GM12878 (cell line): Measurements from ENCODE around the gene TEF. TPM values are rescaled to one million over a fixed set of nuclear protein-coding genes. Genes with fewer than 3 reads are reported as not detected.

Experiments used
- ATAC-seq: fragments of 200-7000 bp; cut with Tn5 transposase; 3 replicates; pipeline ENCODE4 v1.9.1; 2020; ENCODE audit warnings: mild to moderate bottlenecking, moderate library complexity
- BruUV-seq: library from RNA; stranded (reverse); fragments of 400-500 nt; replicated peaks from 2 replicates; lab custom pipeline; 2021; lab: Mats Ljungman, UMichigan
- CTCF ChIA-PET: fragments of 300-600 bp; sonication (Branson Sonifier 250); formaldehyde crosslinking; extraction: SDS; loops from one replicate; lab custom pipeline; 2021; ENCODE audit warnings: inconsistent platforms; lab: Yijun Ruan, JAX
- POLR2A ChIA-PET: fragments of 350-600 bp; formaldehyde crosslinking; extraction: SDS; loops from one replicate; lab custom pipeline; 2021; ENCODE audit warnings: inconsistent platforms; lab: Charles Lee
- RAD21 ChIA-PET: fragments of 300-600 bp; sonication (Branson Sonifier 250); formaldehyde crosslinking; loops from one replicate; lab custom pipeline; 2023; ENCODE audit warnings: antibody characterized with exemption; ENCODE audit not compliant: unreplicated experiment; lab: Charles Lee
- SMC1A ChIA-PET: fragments of 300-600 bp; sonication (Branson Sonifier 250); formaldehyde crosslinking; loops from one replicate; lab custom pipeline; 2023; ENCODE audit not compliant: unreplicated experiment, uncharacterized antibody; lab: Charles Lee
- DNase-seq: peaks from one replicate; pipeline ENCODE4 v3.0.0-alpha.2; 2011; ENCODE audit warnings: low read depth, low spot score
- FAIRE-seq: peaks from 3 replicates; lab custom pipeline; 2011; peaks lifted over from hg19 to GRCh38; lab: Jason Lieb, UNC
- H2AFZ ChIP-seq: 2 replicates; pipeline ENCODE4 v1.6.0; 2011; ENCODE audit warnings: low read depth, low read length, control low read depth; ENCODE audit not compliant: control insufficient read depth
- H3K27ac ChIP-seq: 2 replicates; pipeline ENCODE4 v1.5.1; 2011; ENCODE audit warnings: control low read depth; ENCODE audit not compliant: control insufficient read depth, insufficient read depth
- H3K27me3 ChIP-seq, 2 experiments: replicated peaks in 1 of 2; 2 replicates each; pipeline versions ENCODE4 v1.6.0 to v1.6.1; 2011; ENCODE audit warnings: low read length in 1 of 2; ENCODE audit not compliant: control insufficient read depth in 2 of 2, insufficient read depth in 2 of 2
- H3K36me3 ChIP-seq, 2 experiments: 2 replicates each; pipeline ENCODE4 v1.5.1; 2011; ENCODE audit warnings: low read length in 1 of 2; ENCODE audit not compliant: control insufficient read depth in 2 of 2, insufficient read depth in 2 of 2
- H3K4me1 ChIP-seq: 2 replicates; pipeline ENCODE4 v1.6.1; 2011; ENCODE audit warnings: mild to moderate bottlenecking, low read length, moderate library complexity, mixed read lengths; ENCODE audit not compliant: control insufficient read depth, insufficient read depth
- H3K4me2 ChIP-seq: 2 replicates; pipeline ENCODE4 v1.6.0; 2011; ENCODE audit warnings: control low read depth; ENCODE audit not compliant: control insufficient read depth, insufficient read depth
- H3K4me3 ChIP-seq: fragments of 200-600 bp; sonication (generic); 2 replicates; pipeline ENCODE4 v1.5.1; 2016
- H3K79me2 ChIP-seq: 2 replicates; pipeline ENCODE4 v1.6.0; 2011; ENCODE audit warnings: low read length; ENCODE audit not compliant: control insufficient read depth, insufficient read depth
- H3K9ac ChIP-seq: 2 replicates; pipeline ENCODE4 v1.8.0; 2011; ENCODE audit warnings: low read length, control low read depth, mixed read lengths; ENCODE audit not compliant: control insufficient read depth, insufficient read depth
- H3K9me3 ChIP-seq: replicated peaks from 3 replicates; pipeline ENCODE4 v1.5.1; 2011; ENCODE audit warnings: mild to moderate bottlenecking, low read length; ENCODE audit not compliant: control insufficient read depth, insufficient read depth
- H4K20me1 ChIP-seq: 2 replicates; pipeline ENCODE4 v1.6.0; 2011; ENCODE audit not compliant: control insufficient read depth, insufficient read depth
- ATF3 ChIP-seq: IDR thresholded peaks from 2 replicates; pipeline ENCODE4 v1.6.1; 2011; ENCODE audit warnings: low read depth, mild to moderate bottlenecking, low read length, moderate library complexity, borderline replicate concordance; ENCODE audit errors: extremely low read depth
- ATF7 ChIP-seq: fragments of 450-650 bp; IDR thresholded peaks from 2 replicates; pipeline ENCODE4 v1.6.1; 2016; ENCODE audit warnings: low read depth, mild to moderate bottlenecking
- BHLHE40 ChIP-seq, 2 experiments: fragments of 450-650 bp in 1 of 2; IDR thresholded peaks; 2 replicates each; pipeline ENCODE4 v1.6.1; 2011 to 2017; ENCODE audit warnings: low read depth in 2 of 2, borderline replicate concordance in 1 of 2, improper control_type of control experiment in 1 of 2, low read length in 1 of 2, mild to moderate bottlenecking in 1 of 2
- CHD1 ChIP-seq: IDR thresholded peaks from 2 replicates; pipeline ENCODE4 v1.6.1; 2012; ENCODE audit warnings: low read depth, low read length, improper control_type of control experiment
- CHD2 ChIP-seq: IDR thresholded peaks from 2 replicates; pipeline ENCODE4 v1.6.1; 2011; ENCODE audit warnings: low read depth, low read length, improper control_type of control experiment, borderline replicate concordance
- CHD4 ChIP-seq: fragments of 200-600 bp; sonication (generic); IDR thresholded peaks from 2 replicates; pipeline ENCODE4 v1.6.1; 2016; ENCODE audit warnings: mild to moderate bottlenecking
- IKZF1 ChIP-seq: fragments of 450-650 bp; conservative IDR thresholded peaks from 2 replicates; pipeline ENCODE4 v1.6.1; 2017; ENCODE audit warnings: antibody characterized with exemption, mild to moderate bottlenecking
- IKZF2 ChIP-seq, 2 experiments: fragments of 450-650 bp; IDR thresholded peaks; 2 replicates each; pipeline ENCODE4 v1.6.1; 2017; ENCODE audit warnings: mild to moderate bottlenecking in 2 of 2, moderate library complexity in 2 of 2
- IRF3 ChIP-seq: fragments of 450-650 bp; IDR thresholded peaks from 2 replicates; pipeline ENCODE4 v1.6.1; 2014; ENCODE audit warnings: mild to moderate bottlenecking
- JUNB ChIP-seq: IDR thresholded peaks from 2 replicates; pipeline ENCODE4 v1.6.1; 2016; ENCODE audit warnings: antibody characterized with exemption, mild to moderate bottlenecking
- POU2F2 ChIP-seq: IDR thresholded peaks from 3 replicates; pipeline ENCODE4 v1.6.1; 2011; ENCODE audit warnings: low read depth, mild to moderate bottlenecking, low read length, borderline replicate concordance
- RELA ChIP-seq: fragments of 450-650 bp; IDR thresholded peaks from 2 replicates; pipeline ENCODE4 v1.8.0; 2014; ENCODE audit warnings: borderline replicate concordance; ENCODE audit not compliant: partially characterized antibody
- ZNF384 ChIP-seq: IDR thresholded peaks from 2 replicates; pipeline ENCODE4 v1.6.1; 2012; ENCODE audit warnings: low read depth, mild to moderate bottlenecking, low read length, improper control_type of control experiment, borderline replicate concordance
- whole genome bisulfite sequencing: methylation state at CpG from one replicate; pipeline ENCODE4 v1.1.6; 2016; ENCODE audit warnings: low lambda C conversion rate; ENCODE audit not compliant: insufficient replicate concordance, insufficient coverage; ENCODE audit errors: missing lambda C conversion rate; 5-methylcytosine and 5-hydroxymethylcytosine counted together
- in situ Hi-C: fragments of 300-500 bp; cut with MboI; formaldehyde crosslinking; loops from 9 replicates; pipeline ENCODE4 v1.14.3; 2018; ENCODE audit warnings: mixed read lengths
- intact Hi-C: fragments of 100-400 bp; cut with micrococcal nuclease; formaldehyde crosslinking; loops from one replicate; pipeline ENCODE4 v1.14.2; 2022; ENCODE audit not compliant: unreplicated experiment
- polyA plus RNA-seq, 11 experiments: library from polyadenylated mRNA; depleted of rRNA in 4 of 11; unstranded in 6 of 11; stranded (reverse) in 5 of 11; fragments of >200 nt; fragmentation: Nextera tagmentation in 4 of 11; fragmentation: Illumina TruSeq in 1 of 11; extraction: Ambion mirVana in 4 of 11; extraction: Trizol in 1 of 11; gene quantifications; 1 replicate in 1 of 11; 2 replicates in 10 of 11; pipeline versions ENCODE4 v1.2.1 to v1.2.3, GENCODE V29; 2011 to 2016; ENCODE audit warnings: inconsistent platforms in 2 of 11, missing spikeins in 2 of 11, low read depth in 1 of 11
- total RNA-seq, 4 experiments: library from RNA; depleted of rRNA in 3 of 4; stranded (reverse); fragments of >200 nt in 3 of 4; fragmentation: Illumina TruSeq in 1 of 4; extraction: Trizol in 1 of 4; gene quantifications; 2 replicates each; pipeline versions ENCODE4 v1.2.1 to v1.2.3, GENCODE V29; 2013 to 2021
- TF ChIP-seq, protein P1 (sequence below): fragments of 450-650 bp; IDR thresholded peaks from 2 replicates; pipeline ENCODE4 v1.6.1; 2017; ENCODE audit warnings: low read depth, mild to moderate bottlenecking, moderate library complexity
- TF ChIP-seq, protein P2 (sequence below): fragments of 450-650 bp; IDR thresholded peaks from 2 replicates; pipeline ENCODE4 v1.6.1; 2016; ENCODE audit warnings: mild to moderate bottlenecking

The TEF gene
- total and polyA plus RNA-seq, 10 of the 15 experiments (the other 5 are each of a cell fraction or from before 2014, with no cell fraction given): 0.23 to 4.9 (median 3.2) TPM

GRCh38 chr22:41367039-41367679 is 14.6 kb upstream of the TEF start (continued):
- TF ChIP-seq, protein P1, sequence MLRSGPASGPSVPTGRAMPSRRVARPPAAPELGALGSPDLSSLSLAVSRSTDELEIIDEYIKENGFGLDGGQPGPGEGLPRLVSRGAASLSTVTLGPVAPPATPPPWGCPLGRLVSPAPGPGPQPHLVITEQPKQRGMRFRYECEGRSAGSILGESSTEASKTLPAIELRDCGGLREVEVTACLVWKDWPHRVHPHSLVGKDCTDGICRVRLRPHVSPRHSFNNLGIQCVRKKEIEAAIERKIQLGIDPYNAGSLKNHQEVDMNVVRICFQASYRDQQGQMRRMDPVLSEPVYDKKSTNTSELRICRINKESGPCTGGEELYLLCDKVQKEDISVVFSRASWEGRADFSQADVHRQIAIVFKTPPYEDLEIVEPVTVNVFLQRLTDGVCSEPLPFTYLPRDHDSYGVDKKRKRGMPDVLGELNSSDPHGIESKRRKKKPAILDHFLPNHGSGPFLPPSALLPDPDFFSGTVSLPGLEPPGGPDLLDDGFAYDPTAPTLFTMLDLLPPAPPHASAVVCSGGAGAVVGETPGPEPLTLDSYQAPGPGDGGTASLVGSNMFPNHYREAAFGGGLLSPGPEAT: no peak
- TF ChIP-seq BHLHE40 (IDR thresholded peaks at IDR 0.05; ENCODE audit: borderline replicate concordance in 1 of 2, low read depth in 2 of 2, low read length in 1 of 2): 0 out of 4 replicates have a peak, but pooled peaks of 1 of the 2 experiments have one; percentile 11
- TF ChIP-seq ZNF384: no peak
- no peak for TF ChIP-seq IRF3

- RAD21 ChIA-PET: no interaction called here
- no TSS peak for BruUV-seq
- no peak overlapping the region for H3K4me2 ChIP-seq
- POLR2A ChIA-PET: no interaction called here
- no peak for DNase-seq
- in situ Hi-C loops: no loop called here
- no peak for FAIRE-seq
- H3K9me3 ChIP-seq: no peaks in the 10 kb centered on the region
- no peaks in the 10 kb centered on the region for H3K79me2 ChIP-seq
- H3K36me3 ChIP-seq: no peaks in the 10 kb centered on the region
- no peak overlapping the region for H3K27ac ChIP-seq
- H4K20me1 ChIP-seq: no peaks in the 10 kb centered on the region
- no peak overlapping the region for H2AFZ ChIP-seq
- intact Hi-C loops: no loop called here
- CTCF ChIA-PET: no interaction called here
- SMC1A ChIA-PET: no interaction called here
- H3K4me3 ChIP-seq: no peak overlapping the region
- no peaks in the 10 kb centered on the region for H3K4me1 ChIP-seq
- 81% methylated on average over 18 of the region's 18 CpGs for WGBS
- peaks cover 0 to 3% of the 10 kb centered on the region in 2 experiments; a peak in 1 of 4 replicates for H3K27me3 ChIP-seq
- H3K9ac ChIP-seq: no peak overlapping the region
- ATAC-seq: no peak
- no peak for TF ChIP-seq IKZF1
- TF ChIP-seq, protein P2, sequence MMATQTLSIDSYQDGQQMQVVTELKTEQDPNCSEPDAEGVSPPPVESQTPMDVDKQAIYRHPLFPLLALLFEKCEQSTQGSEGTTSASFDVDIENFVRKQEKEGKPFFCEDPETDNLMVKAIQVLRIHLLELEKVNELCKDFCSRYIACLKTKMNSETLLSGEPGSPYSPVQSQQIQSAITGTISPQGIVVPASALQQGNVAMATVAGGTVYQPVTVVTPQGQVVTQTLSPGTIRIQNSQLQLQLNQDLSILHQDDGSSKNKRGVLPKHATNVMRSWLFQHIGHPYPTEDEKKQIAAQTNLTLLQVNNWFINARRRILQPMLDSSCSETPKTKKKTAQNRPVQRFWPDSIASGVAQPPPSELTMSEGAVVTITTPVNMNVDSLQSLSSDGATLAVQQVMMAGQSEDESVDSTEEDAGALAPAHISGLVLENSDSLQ: no peak
- TF ChIP-seq RELA: no peak
- TF ChIP-seq POU2F2: no peak
- no peak for TF ChIP-seq ATF7
- no peak for TF ChIP-seq CHD4
- TF ChIP-seq JUNB: no peak
- no peak for TF ChIP-seq CHD1
- TF ChIP-seq IKZF2 (IDR thresholded peaks at IDR 0.05): no peak
- no peak for TF ChIP-seq CHD2
- TF ChIP-seq ATF3: no peak
Observed at GRCh38 chr22:41367680-41368542, 13.8 kb upstream of the TEF start.
